Activated CD4-positive, alpha-beta T cell treated with anti-CD3 and anti-CD28 coated beads for 36 hours (primary cell): Measurements from ENCODE around the gene DNAI2. TPM values are rescaled to one million over a fixed set of nuclear protein-coding genes. Genes with fewer than 3 reads are reported as not detected.

Experiments
- ATAC-seq: fragments of 200-7000 bp; cut with Tn5 transposase; one replicate; pipeline ENCODE4 v1.10.0; 2021; ENCODE audit warnings: mild to moderate bottlenecking, moderate library complexity
- CTCF ChIA-PET: fragments of 350-600 bp; sonication (Branson Sonifier 250); formaldehyde crosslinking; loops from one replicate; lab custom pipeline; 2021; ENCODE audit warnings: antibody characterized with exemption; lab: Charles Lee
- POLR2A ChIA-PET: fragments of 350-600 bp; sonication (Branson Sonifier 250); formaldehyde crosslinking; loops from one replicate; lab custom pipeline; 2021; ENCODE audit warnings: antibody characterized with exemption, inconsistent platforms; lab: Charles Lee
- DNase-seq: peaks from one replicate; pipeline ENCODE4 v3.0.0-alpha.2; 2020
- H3K27ac Mint-ChIP-seq: one replicate; pipeline ENCODE4 v1.8.0; 2021; ENCODE audit warnings: mixed read lengths
- H3K27me3 Mint-ChIP-seq: one replicate; pipeline ENCODE4 v1.8.0; 2021; ENCODE audit warnings: mixed read lengths
- H3K36me3 Mint-ChIP-seq: one replicate; pipeline ENCODE4 v1.8.0; 2021; ENCODE audit warnings: low read depth, mixed read lengths
- H3K4me1 Mint-ChIP-seq: one replicate; pipeline ENCODE4 v1.8.0; 2021; ENCODE audit warnings: mixed read lengths
- H3K4me3 Mint-ChIP-seq: one replicate; pipeline ENCODE4 v1.8.0; 2021; ENCODE audit warnings: mild to moderate bottlenecking, moderate library complexity, mixed read lengths
- H3K9me3 Mint-ChIP-seq: one replicate; pipeline ENCODE4 v1.8.0; 2021; ENCODE audit warnings: low read depth, mixed read lengths
- intact Hi-C, 2 experiments: fragments of 100-400 bp; cut with DNase I in 1 of 2; cut with micrococcal nuclease in 1 of 2; formaldehyde crosslinking; loops; one replicate each; pipeline versions ENCODE4 v1.14.2 to v1.15.1; 2022 to 2024; cut with DNase I, micrococcal nuclease
- total RNA-seq, 2 experiments: library from RNA; stranded (reverse); gene quantifications; one replicate each; pipeline ENCODE4 v1.2.3, GENCODE V29; 2021

The DNAI2 gene
- total RNA-seq, 2 experiments from 2014 or later = 0.14 to 0.49 TPM

DNA sequence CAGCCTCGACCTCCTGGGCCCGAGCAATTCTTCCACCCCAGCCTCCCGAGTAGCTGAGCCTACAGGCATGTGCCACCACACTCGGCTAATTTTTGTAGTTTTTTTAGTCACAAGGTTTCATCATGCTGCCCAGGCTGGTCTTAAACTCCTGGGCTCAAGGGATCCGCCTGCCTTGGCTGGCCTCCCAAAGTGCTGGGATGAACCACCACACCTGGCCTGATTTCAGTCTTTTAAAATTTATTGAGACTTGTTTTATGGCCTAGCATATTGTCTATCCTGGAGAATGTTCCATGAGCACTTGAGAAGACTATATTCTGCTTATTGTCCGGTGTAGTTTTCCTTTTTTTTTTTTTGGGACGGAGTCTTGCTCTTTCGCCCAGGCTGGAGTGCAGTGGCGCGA lies 18.5 kb downstream of the DNAI2 start:
- POLR2A ChIA-PET = no interaction called here
- CTCF ChIA-PET = interaction anchor here (1.2 kb wide), 1 partner anchor 69 kb away, joined by 7 read pairs; the partner anchor contains the start of gene BTBD17
- no peak overlapping the region for H3K4me3 Mint-ChIP-seq
- no peak for DNase-seq
- H3K27me3 Mint-ChIP-seq = no peaks in the 10 kb centered on the region
- no peak for ATAC-seq
- no peaks in the 10 kb centered on the region for H3K36me3 Mint-ChIP-seq
- no peaks in the 10 kb centered on the region for H3K9me3 Mint-ChIP-seq
- H3K27ac Mint-ChIP-seq = no peak overlapping the region
- H3K4me1 Mint-ChIP-seq = peaks cover 36% of the 10 kb centered on the region
- intact Hi-C loops = no loop called here

- ChIA-PET POLR2A (no interaction called here), CTCF (interaction anchor here (0.6 to 2.1 kb wide), 10 partner anchors 9 to 304 kb away, joined by 3 to 7 read pairs (median 4); no protein-coding TSS in a partner anchor)
- Mint-ChIP-seq H3K4me3 (no peak overlapping the region), H3K4me1 (peaks cover 23% of the 10 kb centered on the region), H3K36me3 (no peaks in the 10 kb centered on the region), H3K27me3 (peaks cover 5% of the 10 kb centered on the region), H3K27ac (no peak overlapping the region), H3K9me3 (no peaks in the 10 kb centered on the region)
- no peak for DNase-seq
- intact Hi-C loops = loop anchor here (1.0 to 5.0 kb wide), 3 partner anchors 84 to 216 kb away; partner anchors contain the start of gene TTYH2 (in 1 of the 2)
- ATAC-seq = no peak
These were observed 21.9 kb downstream of the DNAI2 start for GRCh38 chr17:74295625-74296547.

DNA sequence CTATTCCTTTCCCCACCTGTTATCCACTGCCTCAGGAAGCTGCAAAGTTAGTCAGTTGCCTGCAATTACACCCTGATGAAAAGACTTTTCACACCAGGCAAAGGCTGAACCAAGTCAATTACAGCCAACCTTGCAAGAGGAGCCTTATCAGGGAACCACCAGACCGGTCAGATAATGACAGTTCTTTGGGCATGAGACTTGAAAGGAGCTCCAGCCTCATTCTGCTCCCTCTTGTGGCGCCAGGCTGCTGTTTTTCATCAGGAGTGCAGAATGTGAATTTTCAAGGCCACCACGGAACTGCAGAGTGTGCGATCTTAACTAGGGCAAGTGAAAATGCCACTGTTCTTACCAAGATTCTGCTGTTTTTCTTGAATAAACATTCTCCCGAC lies 22.5 kb downstream of the DNAI2 start:
- ATAC-seq (peak; percentile 24), DNase-seq (peak; percentile 59)
- no peak overlapping the region for H3K4me3 Mint-ChIP-seq
- no peaks in the 10 kb centered on the region for H3K36me3 Mint-ChIP-seq
- POLR2A ChIA-PET = no interaction called here
- peaks cover 5% of the 10 kb centered on the region for H3K27me3 Mint-ChIP-seq
- no peaks in the 10 kb centered on the region for H3K9me3 Mint-ChIP-seq
- intact Hi-C loops = loop anchor here (1.0 to 5.0 kb wide), 3 partner anchors 84 to 216 kb away; partner anchors contain the start of gene TTYH2 (in 1 of the 2)
- peaks cover 23% of the 10 kb centered on the region for H3K4me1 Mint-ChIP-seq
- H3K27ac Mint-ChIP-seq = no peak overlapping the region
- CTCF ChIA-PET = interaction anchor here (0.6 to 2.1 kb wide), 9 partner anchors 9 to 304 kb away, joined by 3 to 7 read pairs (median 4); no protein-coding TSS in a partner anchor

GRCh38 chr17:74297941-74298340 lies 23.9 kb downstream of the DNAI2 start:
- Mint-ChIP-seq H3K27me3 (peaks cover 5% of the 10 kb centered on the region), H3K4me1 (peaks cover 23% of the 10 kb centered on the region), H3K36me3 (no peaks in the 10 kb centered on the region), H3K4me3 (peak overlapping the region; percentile 24), H3K27ac (peak overlapping the region; percentile 80), H3K9me3 (no peaks in the 10 kb centered on the region)
- CTCF ChIA-PET = interaction anchor here (0.6 to 2.1 kb wide), 15 partner anchors 12 to 229 kb away, joined by 3 to 12 read pairs (median 4); no protein-coding TSS in a partner anchor
- POLR2A ChIA-PET = interaction anchor here (0.7 to 1.1 kb wide), 2 partner anchors 16 to 17 kb away, joined by 3 to 4 read pairs; no protein-coding TSS in a partner anchor
- ATAC-seq (peak; percentile 96), DNase-seq (peak; percentile 77)
- intact Hi-C loops = loop anchor here (1.0 to 5.0 kb wide), 4 partner anchors 9 to 214 kb away; partner anchors contain the start of gene TTYH2 (in 1 of the 2)

GRCh38 chr17:74298778-74299177 lies 24.7 kb downstream of the DNAI2 start:
- H3K27ac Mint-ChIP-seq = no peak overlapping the region
- no peaks in the 10 kb centered on the region for H3K36me3 Mint-ChIP-seq
- ChIA-PET POLR2A (interaction anchor here (0.6 kb wide), 1 partner anchor 86 kb away, joined by 3 read pairs; no protein-coding TSS in a partner anchor), CTCF (interaction anchor here (0.5 to 2.0 kb wide), 12 partner anchors 9 to 213 kb away, joined by 3 to 12 read pairs (median 4); no protein-coding TSS in a partner anchor)
- peaks cover 5% of the 10 kb centered on the region for H3K27me3 Mint-ChIP-seq
- intact Hi-C loops = loop anchor here (1.0 to 5.0 kb wide), 4 partner anchors 9 to 214 kb away; partner anchors contain the start of gene TTYH2 (in 1 of the 2)
- DNase-seq = no peak
- no peak overlapping the region for H3K4me3 Mint-ChIP-seq
- peaks cover 23% of the 10 kb centered on the region for H3K4me1 Mint-ChIP-seq
- ATAC-seq = no peak
- H3K9me3 Mint-ChIP-seq = no peaks in the 10 kb centered on the region

DNA sequence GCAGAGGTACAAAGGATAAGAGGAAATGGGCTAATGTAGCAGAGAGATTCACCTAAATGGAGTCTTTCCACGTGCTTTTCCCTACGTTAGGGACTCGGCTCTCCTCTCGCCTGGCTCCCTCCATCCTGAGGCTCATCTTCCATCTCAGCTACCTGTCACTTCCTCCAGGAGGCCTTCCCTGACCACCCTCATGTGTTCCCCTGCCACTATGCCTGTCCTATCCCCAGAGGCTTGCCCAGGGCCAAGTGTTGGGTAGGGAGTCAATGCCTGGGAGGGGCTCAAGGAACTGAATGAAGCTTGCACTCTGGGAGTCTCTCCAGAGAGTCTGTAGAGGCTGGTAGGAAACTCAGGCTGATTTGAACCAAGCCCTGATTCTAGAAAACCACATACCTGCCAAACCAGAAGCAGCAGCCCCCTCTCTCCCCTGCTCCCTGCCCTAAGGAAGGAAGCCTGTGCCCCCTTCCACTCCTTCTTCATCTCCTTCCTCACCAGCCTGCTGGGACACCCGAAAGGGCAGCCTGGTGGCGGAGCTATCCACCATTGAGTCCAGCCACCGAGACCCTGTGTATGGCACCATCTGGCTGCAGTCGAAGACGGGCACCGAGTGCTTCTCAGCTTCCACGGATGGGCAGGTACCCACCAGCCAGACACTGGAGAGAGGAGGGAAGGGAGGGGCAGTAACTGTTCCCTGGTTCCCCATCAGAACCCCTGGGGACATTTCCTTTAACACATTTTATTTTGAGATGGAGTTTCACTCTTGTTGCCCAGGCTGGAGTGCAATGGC lies 25.4 kb downstream of the DNAI2 start:
- Mint-ChIP-seq H3K36me3 (no peaks in the 10 kb centered on the region), H3K9me3 (no peaks in the 10 kb centered on the region), H3K4me3 (no peak overlapping the region), H3K4me1 (peaks cover 23% of the 10 kb centered on the region), H3K27me3 (peaks cover 5% of the 10 kb centered on the region), H3K27ac (no peak overlapping the region)
- POLR2A ChIA-PET = interaction anchor here (0.6 kb wide), 1 partner anchor 86 kb away, joined by 3 read pairs; no protein-coding TSS in a partner anchor
- ATAC-seq (no peak), DNase-seq (no peak)
- intact Hi-C loops = loop anchor here (2.0 to 10.0 kb wide), 4 partner anchors 17 to 213 kb away; partner anchors contain the start of gene TTYH2 (in 1 of the 2)
- CTCF ChIA-PET = interaction anchor here (0.5 to 2.3 kb wide), 11 partner anchors 9 to 169 kb away, joined by 3 to 13 read pairs (median 4); partner anchors contain the start of gene GPR142

- Mint-ChIP-seq H3K4me1 (peaks cover 12% of the 10 kb centered on the region), H3K4me3 (no peak overlapping the region), H3K9me3 (no peaks in the 10 kb centered on the region), H3K27me3 (peaks cover 2% of the 10 kb centered on the region), H3K27ac (no peak overlapping the region), H3K36me3 (no peaks in the 10 kb centered on the region)
- intact Hi-C loops = loop anchor here in 1 of 2 experiments (10.0 kb wide), 1 partner anchor 151 kb away; no protein-coding TSS in a partner anchor
- ChIA-PET POLR2A (no interaction called here), CTCF (interaction anchor here (0.7 to 3.6 kb wide), 7 partner anchors 9 to 1584 kb away, joined by 3 to 17 read pairs (median 3); partner anchors contain the start of gene BTBD17)
- DNase-seq = no peak
- no peak for ATAC-seq
These were observed 29.3 kb downstream of the DNAI2 start for GRCh38 chr17:74303305-74303704.

DNA sequence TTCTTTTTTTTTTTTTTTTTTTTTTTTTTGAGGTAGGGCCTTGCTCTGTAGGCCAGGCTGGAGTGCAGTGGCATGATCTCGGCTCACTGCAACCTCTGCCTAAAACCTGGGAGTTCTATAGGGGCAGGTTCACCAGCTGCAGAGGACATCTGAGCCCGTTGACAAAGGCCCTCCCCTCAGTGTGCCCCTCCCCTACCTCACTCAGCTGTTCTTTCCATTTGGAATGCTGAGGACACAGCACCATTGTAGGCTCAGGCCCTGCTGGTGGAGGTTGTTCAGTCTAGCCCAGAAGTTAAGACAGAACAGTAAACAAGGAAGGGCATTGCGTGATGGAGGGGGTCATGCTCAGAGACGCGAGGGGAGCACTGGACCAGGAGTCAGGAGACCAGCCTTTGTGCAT lies 30.1 kb downstream of the DNAI2 start:
- ChIA-PET POLR2A (no interaction called here), CTCF (interaction anchor here (1.3 to 3.6 kb wide), 4 partner anchors 9 to 64 kb away, joined by 5 to 17 read pairs (median 8); partner anchors contain the start of genes BTBD17 and GPR142)
- Mint-ChIP-seq H3K4me1 (peaks cover 9% of the 10 kb centered on the region), H3K27me3 (peaks cover 1% of the 10 kb centered on the region), H3K27ac (no peak overlapping the region), H3K4me3 (no peak overlapping the region), H3K36me3 (no peaks in the 10 kb centered on the region), H3K9me3 (no peaks in the 10 kb centered on the region)
- DNase-seq (no peak), ATAC-seq (no peak)
- intact Hi-C loops = loop anchor here in 1 of 2 experiments (10.0 kb wide), 1 partner anchor 151 kb away; no protein-coding TSS in a partner anchor

DNA sequence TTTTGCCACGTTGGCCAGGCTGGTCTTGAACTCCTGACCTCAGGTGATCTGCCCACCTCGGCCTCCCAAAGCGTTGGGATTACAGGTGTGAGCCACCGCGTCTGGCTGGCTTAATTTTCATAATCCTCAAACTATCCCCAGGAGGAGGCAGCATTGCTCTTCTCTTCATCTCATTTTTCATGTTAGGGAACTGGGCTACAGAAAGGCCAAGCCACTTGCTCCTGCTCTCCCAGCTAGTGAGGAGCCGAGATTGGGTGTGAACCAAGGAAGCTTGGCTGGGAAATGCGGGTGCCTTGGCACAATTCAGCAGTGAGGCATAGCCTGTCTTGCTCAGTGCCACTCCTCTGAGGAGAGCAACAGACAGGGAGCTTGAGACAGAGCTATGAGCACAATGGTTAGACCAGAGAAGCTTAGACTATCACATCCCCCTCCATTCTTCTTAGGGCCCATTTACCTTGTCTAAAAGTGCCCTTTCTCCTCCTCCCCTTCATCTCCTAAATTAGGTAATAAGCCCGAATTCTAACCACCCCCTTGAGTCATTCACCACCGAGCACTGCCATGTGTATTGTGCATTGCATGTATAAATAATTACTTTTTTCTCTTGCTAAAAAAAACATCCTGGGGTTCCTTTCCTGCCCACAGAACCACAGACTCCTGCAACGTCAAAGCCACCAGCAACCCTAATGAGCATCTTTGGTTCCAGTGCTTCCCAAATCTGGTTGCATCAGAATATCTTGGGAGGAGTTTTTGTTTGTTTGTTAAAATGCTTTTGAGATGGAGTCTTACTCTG lies 32.0 kb downstream of the DNAI2 start:
- Mint-ChIP-seq H3K9me3 (no peaks in the 10 kb centered on the region), H3K4me3 (no peak overlapping the region), H3K27ac (no peak overlapping the region), H3K36me3 (no peaks in the 10 kb centered on the region), H3K4me1 (peaks cover 7% of the 10 kb centered on the region), H3K27me3 (no peaks in the 10 kb centered on the region)
- intact Hi-C loops = loop anchor here (1.0 to 10.0 kb wide), 2 partner anchors 48 to 149 kb away; no protein-coding TSS in a partner anchor
- CTCF ChIA-PET = interaction anchor here (0.6 to 1.9 kb wide), 3 partner anchors 10 to 223 kb away, joined by 3 to 6 read pairs (median 5); no protein-coding TSS in a partner anchor
- peak; percentile 49 for ATAC-seq
- no peak for DNase-seq
- POLR2A ChIA-PET = no interaction called here
